Dermis lymphatic vessel endothelial cell (primary cell): ENCODE results near the gene CEP120. TPM values are rescaled to one million over a fixed set of nuclear protein-coding genes. Genes with fewer than 3 reads are reported as not detected.

Experiments used
- total RNA-seq: library from RNA; depleted of rRNA; stranded (reverse); fragments of >200 nt; gene quantifications from 2 replicates; pipeline ENCODE4 v1.2.1, GENCODE V29; 2014

The CEP120 gene
- 13.1 TPM in 2 replicates for total RNA-seq

GRCh38 chr5:123423278-123424149, at the start of gene CEP120:
CEP120 (minus strand) TSS chr5:123423403; CDS start chr5:123422998, 405 bp downstream.

Other genes starting within 250 kb of the CEP120 start
- gene CSNK1G3, start 88.8 kb upstream of the CEP120 start, total RNA-seq = 48.8 and 52.9 TPM in 2 replicates